MCF 10A (cell line): ENCODE data around the gene IPO8. TPM values are rescaled to one million over a fixed set of nuclear protein-coding genes. Genes with fewer than 3 reads are reported as not detected.
A peak's percentile ranks its signal among the peaks of the same experiment; 100 is the strongest.

ENCODE experiments used
- BruUV-seq: library from RNA; stranded (reverse); fragments of 400-500 nt; replicated peaks from 2 replicates; lab custom pipeline; 2021; lab: Mats Ljungman, UMichigan
- CTCF ChIA-PET: fragments of 300-600 bp; sonication (Branson Sonifier 250); formaldehyde crosslinking; extraction: SDS; loops from one replicate; lab custom pipeline; 2021; ENCODE audit warnings: antibody characterized with exemption, inconsistent platforms; lab: Yijun Ruan, JAX
- POLR2A ChIA-PET: fragments of 300-600, 350-650 bp; sonication (Branson Sonifier 250); formaldehyde crosslinking; extraction: SDS; loops from one replicate; lab custom pipeline; 2020; ENCODE audit warnings: antibody characterized with exemption, inconsistent platforms; lab: Yijun Ruan, JAX
- DNase-seq: peaks from one replicate; pipeline ENCODE4 v3.0.0-alpha.2; 2018; ENCODE audit not compliant: unreplicated experiment
- H3K27ac Mint-ChIP-seq: one replicate; pipeline ENCODE4 v1.8.0; 2022; ENCODE audit warnings: mild to moderate bottlenecking, low read depth, mixed read lengths; ENCODE audit not compliant: unreplicated experiment
- H3K27me3 Mint-ChIP-seq: one replicate; pipeline ENCODE4 v1.8.0; 2022; ENCODE audit warnings: mixed read lengths; ENCODE audit not compliant: insufficient read depth, unreplicated experiment
- H3K36me3 Mint-ChIP-seq: one replicate; pipeline ENCODE4 v1.8.0; 2022; ENCODE audit warnings: mild to moderate bottlenecking, moderate library complexity, mixed read lengths; ENCODE audit not compliant: insufficient read depth, unreplicated experiment
- H3K4me1 Mint-ChIP-seq: one replicate; pipeline ENCODE4 v1.8.0; 2022; ENCODE audit warnings: mixed read lengths; ENCODE audit not compliant: insufficient read depth, unreplicated experiment
- H3K4me3 Mint-ChIP-seq: one replicate; pipeline ENCODE4 v1.8.0; 2022; ENCODE audit warnings: mild to moderate bottlenecking, moderate library complexity, mixed read lengths; ENCODE audit not compliant: unreplicated experiment
- H3K9me3 Mint-ChIP-seq: one replicate; pipeline ENCODE4 v1.8.0; 2022; ENCODE audit warnings: mixed read lengths; ENCODE audit not compliant: unreplicated experiment
- CTCF ChIP-seq: fragments of 200-600 bp; IDR thresholded peaks from one replicate; pipeline ENCODE4 v1.8.0; 2022; ENCODE audit warnings: antibody characterized with exemption, mild to moderate bottlenecking; ENCODE audit not compliant: unreplicated experiment
- intact Hi-C: fragments of 100-400 bp; cut with micrococcal nuclease; formaldehyde crosslinking; loops from 2 replicates; pipeline ENCODE4 v1.14.1; 2022
- total RNA-seq: library from RNA; stranded (reverse); gene quantifications from 2 replicates; pipeline ENCODE4 v1.2.3, GENCODE V29; 2022

Gene IPO8
- total RNA-seq, 1 experiment from 2014 or later = 36.3 TPM

- CTCF ChIA-PET = no interaction called here
Measured at GRCh38 chr12:30687265-30687986, 8.2 kb downstream of the IPO8 start.

GRCh38 chr12:30679241-30679640 is 16.4 kb downstream of the IPO8 start:
- POLR2A ChIA-PET = interaction anchor here (0.7 to 0.8 kb wide), 2 partner anchors 15 to 1578 kb away, joined by 3 to 8 read pairs; no protein-coding TSS in a partner anchor
- Mint-ChIP-seq H3K36me3 (peaks cover 35% of the 10 kb centered on the region), H3K9me3 (no peaks in the 10 kb centered on the region), H3K27ac (no peak overlapping the region), H3K4me1 (no peaks in the 10 kb centered on the region), H3K27me3 (no peaks in the 10 kb centered on the region), H3K4me3 (no peak overlapping the region)
- CTCF ChIA-PET = interaction anchor here (1.5 kb wide), 1 partner anchor 16 kb away, joined by 3 read pairs; the partner anchor contains the start of gene IPO8
- no peak for TF ChIP-seq CTCF
- DNase-seq = no peak
- intact Hi-C loops = no loop called here
- no TSS peak for BruUV-seq

More at GRCh38 chr12:30687265-30687986, 8.2 kb downstream of the IPO8 start:
- H3K27me3 Mint-ChIP-seq = no peaks in the 10 kb centered on the region
- H3K27ac Mint-ChIP-seq = peak overlapping the region; percentile 12
- no peak overlapping the region for H3K4me3 Mint-ChIP-seq
- peaks cover 16% of the 10 kb centered on the region for H3K4me1 Mint-ChIP-seq
- POLR2A ChIA-PET = no interaction called here
- no peak for DNase-seq
- no peak for TF ChIP-seq CTCF
- peaks cover 28% of the 10 kb centered on the region for H3K36me3 Mint-ChIP-seq
- H3K9me3 Mint-ChIP-seq = no peaks in the 10 kb centered on the region
- intact Hi-C loops = no loop called here
- BruUV-seq = no TSS peak

GRCh38 chr12:30678221-30678620 is 17.4 kb downstream of the IPO8 start:
- CTCF ChIA-PET = interaction anchor here (0.6 to 1.5 kb wide), 4 partner anchors 9 to 129 kb away, joined by 3 read pairs; partner anchors contain the start of gene IPO8
- BruUV-seq = no TSS peak
- H3K36me3 Mint-ChIP-seq = peaks cover 44% of the 10 kb centered on the region
- intact Hi-C loops = no loop called here
- no peak overlapping the region for H3K27ac Mint-ChIP-seq
- POLR2A ChIA-PET = interaction anchor here (0.8 kb wide), 1 partner anchor 16 kb away, joined by 3 read pairs; no protein-coding TSS in a partner anchor
- H3K9me3 Mint-ChIP-seq = no peaks in the 10 kb centered on the region
- H3K4me1 Mint-ChIP-seq = no peaks in the 10 kb centered on the region
- no peaks in the 10 kb centered on the region for H3K27me3 Mint-ChIP-seq
- no peak for TF ChIP-seq CTCF
- DNase-seq = no peak
- no peak overlapping the region for H3K4me3 Mint-ChIP-seq

- Mint-ChIP-seq H3K27me3 (no peaks in the 10 kb centered on the region), H3K36me3 (peaks cover 72% of the 10 kb centered on the region), H3K4me3 (no peak overlapping the region), H3K9me3 (no peaks in the 10 kb centered on the region), H3K4me1 (no peaks in the 10 kb centered on the region), H3K27ac (no peak overlapping the region)
- intact Hi-C loops = loop anchor here (10.0 kb wide), 1 partner anchor 1156 kb away; no protein-coding TSS in a partner anchor
- ChIA-PET CTCF (no interaction called here), POLR2A (interaction anchor here (0.5 kb wide), 1 partner anchor 58 kb away, joined by 3 read pairs; no protein-coding TSS in a partner anchor)
- TF ChIP-seq CTCF = no peak
- no peak for DNase-seq
- no TSS peak for BruUV-seq
Measured at GRCh38 chr12:30661210-30661609, 34.5 kb downstream of the IPO8 start.
